Trophoblast cell (in vitro differentiated cells and primary cell): ENCODE data around the gene PCDHA4.
"Not testable (repeated sequence)": the region's sequence is repeated elsewhere in the genome, so short reads cannot be mapped to it uniquely, and the experiment has no call there.

Source experiments
- DNase-seq, 2 donors: peaks; one replicate each; pipeline ENCODE4 v3.0.0-alpha.2; 2016
- H2AFZ ChIP-seq: 2 replicates; pipeline ENCODE4 v1.6.1; 2013; ENCODE audit warnings: low read length, moderate library complexity, mild to moderate bottlenecking; ENCODE audit not compliant: insufficient read depth, poor library complexity
- H2AK5ac ChIP-seq: 2 replicates; pipeline ENCODE4 v1.6.1; 2013; ENCODE audit warnings: mild to moderate bottlenecking, low read length
- H2BK120ac ChIP-seq: 2 replicates; pipeline ENCODE4 v1.6.1; 2013; ENCODE audit warnings: low read length, mild to moderate bottlenecking, moderate library complexity; ENCODE audit not compliant: insufficient read depth, poor library complexity
- H2BK12ac ChIP-seq: 2 replicates; pipeline ENCODE4 v1.6.1; 2013; ENCODE audit warnings: mild to moderate bottlenecking, low read length, moderate library complexity
- H2BK5ac ChIP-seq: 2 replicates; pipeline ENCODE4 v1.6.1; 2013; ENCODE audit warnings: low read length, low read depth, moderate library complexity, mild to moderate bottlenecking; ENCODE audit not compliant: poor library complexity
- H3K14ac ChIP-seq: 2 replicates; pipeline ENCODE4 v1.6.1; 2013; ENCODE audit warnings: mild to moderate bottlenecking, low read length
- H3K18ac ChIP-seq: 2 replicates; pipeline ENCODE4 v1.6.1; 2013; ENCODE audit warnings: mild to moderate bottlenecking, low read length
- H3K23ac ChIP-seq: 2 replicates; pipeline ENCODE4 v1.6.1; 2013; ENCODE audit warnings: low read length
- H3K27ac ChIP-seq: 2 replicates; pipeline ENCODE4 v1.5.1; 2013; ENCODE audit warnings: low read depth, mild to moderate bottlenecking, inconsistent platforms, low read length, moderate library complexity
- H3K27me3 ChIP-seq: 2 replicates; pipeline ENCODE4 v1.6.1; 2013; ENCODE audit warnings: inconsistent platforms, mild to moderate bottlenecking, low read length, moderate library complexity; ENCODE audit not compliant: insufficient read depth
- H3K36me3 ChIP-seq, 2 experiments: 1 replicate in 1 of 2; 2 replicates in 1 of 2; pipeline ENCODE4 v1.6.1; 2013; ENCODE audit warnings: low read length in 2 of 2, mild to moderate bottlenecking in 2 of 2, moderate library complexity in 1 of 2; ENCODE audit not compliant: insufficient read depth in 2 of 2, control insufficient read depth in 1 of 2
- H3K4ac ChIP-seq: 2 replicates; pipeline ENCODE4 v1.6.1; 2013; ENCODE audit warnings: low read depth, mild to moderate bottlenecking, low read length, moderate library complexity
- H3K4me1 ChIP-seq, 2 experiments: 1 replicate in 1 of 2; 2 replicates in 1 of 2; pipeline ENCODE4 v1.6.1; 2013; ENCODE audit warnings: low read length in 2 of 2, mild to moderate bottlenecking in 2 of 2, moderate library complexity in 1 of 2; ENCODE audit not compliant: insufficient read depth in 2 of 2, control insufficient read depth in 1 of 2
- H3K4me2 ChIP-seq: 2 replicates; pipeline ENCODE4 v1.6.1; 2013; ENCODE audit warnings: inconsistent platforms, mild to moderate bottlenecking, low read length, moderate library complexity
- H3K4me3 ChIP-seq: 2 replicates; pipeline ENCODE4 v1.5.1; 2013; ENCODE audit warnings: mild to moderate bottlenecking, low read depth, low read length, inconsistent platforms
- H3K79me1 ChIP-seq: one replicate; pipeline ENCODE4 v1.6.1; 2013; ENCODE audit warnings: low read length
- H3K79me2 ChIP-seq: 2 replicates; pipeline ENCODE4 v1.6.1; 2013; ENCODE audit warnings: low read length, mild to moderate bottlenecking; ENCODE audit not compliant: control insufficient read depth, insufficient read depth, poor library complexity
- H3K9ac ChIP-seq: 2 replicates; pipeline ENCODE4 v1.6.1; 2013; ENCODE audit warnings: mild to moderate bottlenecking, low read length
- H3K9me3 ChIP-seq: 2 replicates; pipeline ENCODE4 v1.6.1; 2013; ENCODE audit warnings: low read depth, mild to moderate bottlenecking, control low read depth, inconsistent platforms, low read length; ENCODE audit not compliant: insufficient read depth
- H4K12ac ChIP-seq: 2 replicates; pipeline ENCODE4 v1.6.1; 2013; ENCODE audit warnings: low read depth, mild to moderate bottlenecking, low read length, moderate library complexity
- H4K8ac ChIP-seq: 2 replicates; pipeline ENCODE4 v1.6.1; 2013; ENCODE audit warnings: low read depth, mild to moderate bottlenecking, low read length, moderate library complexity
- H4K91ac ChIP-seq: one replicate; pipeline ENCODE4 v1.6.1; 2013; ENCODE audit warnings: low read depth, mild to moderate bottlenecking, low read length, moderate library complexity
- WGBS: extraction: QIAGEN DNeasy Blood & Tissue Kit; methylation state at CpG from one replicate; pipeline ENCODE4 v1.1.7; 2013; ENCODE audit warnings: missing lambda C conversion rate; ENCODE audit not compliant: insufficient read length, insufficient coverage; ENCODE audit errors: extremely low coverage; 5-methylcytosine and 5-hydroxymethylcytosine counted together

Gene PCDHA4

GRCh38 chr5:140829511-140830501 is 22.9 kb downstream of the PCDHA4 start:
- not testable (repeated sequence) for H2BK5ac ChIP-seq, H3K4me2 ChIP-seq, H3K79me1 ChIP-seq, H3K27me3 ChIP-seq, H3K18ac ChIP-seq, H3K79me2 ChIP-seq, H3K14ac ChIP-seq, H3K4ac ChIP-seq, H2AK5ac ChIP-seq, H3K4me3 ChIP-seq, H2AFZ ChIP-seq, H3K9me3 ChIP-seq, DNase-seq, H2BK12ac ChIP-seq, H3K23ac ChIP-seq, H3K36me3 ChIP-seq, H3K4me1 ChIP-seq, H4K91ac ChIP-seq, H3K27ac ChIP-seq, H4K12ac ChIP-seq, H3K9ac ChIP-seq, H4K8ac ChIP-seq, H2BK120ac ChIP-seq
- no CpG with 5 or more reads among the region's 106 CpGs for WGBS

- no peak within 1 kb of the TSS for H2BK12ac ChIP-seq
- H3K79me2 ChIP-seq, result no peaks in the 10 kb centered on the region
- H3K27ac ChIP-seq, result no peak within 1 kb of the TSS
- H3K9ac ChIP-seq, result peak within 1 kb of the TSS; percentile 53
- H3K23ac ChIP-seq, result no peak within 1 kb of the TSS
- no peaks in the 10 kb centered on the region for H3K4me1 ChIP-seq
- no peak within 1 kb of the TSS for H3K14ac ChIP-seq
- H4K12ac ChIP-seq, result no peak within 1 kb of the TSS
- H2AFZ ChIP-seq, result no peak within 1 kb of the TSS
- H3K4me2 ChIP-seq, result no peak within 1 kb of the TSS
- no peaks in the 10 kb centered on the region for H3K27me3 ChIP-seq
- H3K79me1 ChIP-seq, result no peaks in the 10 kb centered on the region
- H3K4ac ChIP-seq, result no peak within 1 kb of the TSS
- H3K4me3 ChIP-seq, result no peak within 1 kb of the TSS
- H3K9me3 ChIP-seq, result peaks cover 18% of the 10 kb centered on the region
- H3K18ac ChIP-seq, result no peak within 1 kb of the TSS
- no peak within 1 kb of the TSS for H2BK120ac ChIP-seq
- peaks cover 8 to 9% of the 10 kb centered on the region in 2 experiments for H3K36me3 ChIP-seq
- no peak within 1 kb of the TSS for H4K91ac ChIP-seq
- no CpG with 5 or more reads among the region's 8 CpGs for WGBS
- no peak within 1 kb of the TSS for H2BK5ac ChIP-seq
- H4K8ac ChIP-seq, result no peak within 1 kb of the TSS
- DNase-seq, result no peak
- H2AK5ac ChIP-seq, result no peak within 1 kb of the TSS
These were observed 27.1 kb downstream of the PCDHA4 start, which contains the start of gene PCDHA7 for GRCh38 chr5:140833993-140834392. Gene PCDHA7, plus strand, starts transcription at chr5:140834269. Its CDS starts 115 bp downstream, at chr5:140834384.

GRCh38 chr5:140834439-140835008 is 27.7 kb downstream of the PCDHA4 start:
- WGBS, result no CpG with 5 or more reads among the region's 38 CpGs
- H3K4ac ChIP-seq, H3K27ac ChIP-seq, H2AFZ ChIP-seq, H3K27me3 ChIP-seq, H3K23ac ChIP-seq, H3K18ac ChIP-seq, DNase-seq, H4K8ac ChIP-seq, H3K4me3 ChIP-seq, H2AK5ac ChIP-seq, H3K79me1 ChIP-seq, H4K91ac ChIP-seq, H3K36me3 ChIP-seq, H3K4me2 ChIP-seq, H2BK12ac ChIP-seq, H2BK5ac ChIP-seq, H3K79me2 ChIP-seq, H2BK120ac ChIP-seq, H3K4me1 ChIP-seq, H3K14ac ChIP-seq, H4K12ac ChIP-seq: not testable (repeated sequence)
- peak overlapping the region; percentile 53 for H3K9ac ChIP-seq
- peaks cover 16% of the 10 kb centered on the region for H3K9me3 ChIP-seq

GRCh38 chr5:140835622-140836510 is 29.0 kb downstream of the PCDHA4 start:
- Histone ChIP-seq H2BK5ac (no peak overlapping the region), H3K4ac (no peak overlapping the region), H2BK120ac (no peak overlapping the region), H3K36me3 (peaks cover 6% of the 10 kb centered on the region in 2 experiments), H3K79me1 (no peaks in the 10 kb centered on the region), H3K27me3 (no peaks in the 10 kb centered on the region), H3K79me2 (no peaks in the 10 kb centered on the region), H3K18ac (no peak overlapping the region), H3K14ac (no peak overlapping the region), H3K9ac (no peak overlapping the region), H2BK12ac (no peak overlapping the region), H2AK5ac (no peak overlapping the region), H3K27ac (no peak overlapping the region), H4K12ac (no peak overlapping the region), H3K4me2 (no peak overlapping the region), H2AFZ (no peak overlapping the region), H3K23ac (no peak overlapping the region), H4K91ac (no peak overlapping the region), H3K4me1 (no peaks in the 10 kb centered on the region), H3K9me3 (peaks cover 16% of the 10 kb centered on the region), H3K4me3 (no peak overlapping the region), H4K8ac (no peak overlapping the region)
- DNase-seq, result no peak
- WGBS, result no CpG with 5 or more reads among the region's 103 CpGs
